ENCODE results near the gene TTLL12.
A peak's percentile ranks its signal among the peaks of the same experiment; 100 is the strongest.
"Not testable (repeated sequence)": the region's sequence is repeated elsewhere in the genome, so short reads cannot be mapped to it uniquely, and the experiment has no call there.

TTLL12 gene

DNA sequence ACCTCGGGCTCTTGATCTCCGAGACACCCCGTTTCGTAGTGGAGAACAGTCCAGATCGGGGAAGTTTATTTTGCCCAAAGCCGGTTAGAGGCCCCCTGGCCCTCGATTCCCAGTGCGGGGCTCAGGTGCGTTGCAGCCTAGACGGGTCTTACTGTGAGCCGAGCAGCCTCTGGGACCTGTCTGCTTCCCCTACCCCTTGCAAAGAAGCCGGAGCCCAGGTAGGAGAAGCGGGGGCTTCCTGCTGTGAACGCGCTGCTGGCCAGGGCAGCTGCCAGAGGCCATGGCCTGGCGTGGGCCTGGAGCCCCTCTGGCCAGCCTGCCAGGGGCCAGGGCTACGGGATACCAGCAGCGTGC is 35.0 kb downstream of the TTLL12 start:
- no peak for DNase-seq

DNA sequence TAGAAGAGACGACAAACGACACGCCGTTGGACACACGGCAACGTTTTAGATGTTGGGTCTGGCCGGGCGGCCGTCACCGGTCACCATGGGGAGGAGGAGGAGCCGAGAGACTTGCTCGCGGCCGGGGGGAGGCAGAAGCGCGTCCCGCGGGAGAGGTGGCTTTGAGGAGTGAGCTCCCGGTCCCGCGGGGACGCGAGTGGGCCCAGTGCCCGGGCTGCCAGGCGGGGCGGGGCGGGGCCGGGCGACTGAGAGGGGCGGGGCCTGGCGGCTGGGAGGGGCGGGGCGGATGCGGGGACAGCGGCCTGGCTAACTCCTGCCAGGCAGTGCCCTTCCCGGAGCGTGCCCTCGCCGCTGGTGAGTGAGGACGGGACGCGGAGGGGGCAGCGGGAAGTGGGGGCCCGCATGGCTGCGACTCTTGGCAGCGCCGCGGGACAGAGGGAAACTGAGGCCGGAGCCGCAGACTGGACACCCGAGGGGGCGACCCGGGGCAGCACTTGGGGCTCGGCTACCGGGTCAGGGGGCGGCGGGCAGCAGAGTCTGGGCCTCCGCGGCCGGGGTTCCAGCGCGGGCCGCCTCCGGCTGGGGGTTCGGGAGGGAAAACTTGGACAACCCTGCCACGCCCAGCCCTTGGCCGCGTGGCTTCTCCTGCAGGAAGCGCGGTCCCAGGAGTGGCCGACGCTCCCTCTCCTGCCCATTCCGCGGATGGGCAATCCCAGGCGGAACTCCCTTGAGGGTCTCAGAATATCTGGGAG is 35.5 kb downstream of the TTLL12 start, which contains the start of gene TSPO:
TSS of gene TSPO (plus strand) at position 309 of the 752 bp plus-strand sequence. CDS start 7,680 bp downstream, outside the sequence.
- DNase-seq = peak; percentile 60

GRCh38 chr22:43150731-43151206 is 36.2 kb downstream of the TTLL12 start:
- no peak for DNase-seq

DNA sequence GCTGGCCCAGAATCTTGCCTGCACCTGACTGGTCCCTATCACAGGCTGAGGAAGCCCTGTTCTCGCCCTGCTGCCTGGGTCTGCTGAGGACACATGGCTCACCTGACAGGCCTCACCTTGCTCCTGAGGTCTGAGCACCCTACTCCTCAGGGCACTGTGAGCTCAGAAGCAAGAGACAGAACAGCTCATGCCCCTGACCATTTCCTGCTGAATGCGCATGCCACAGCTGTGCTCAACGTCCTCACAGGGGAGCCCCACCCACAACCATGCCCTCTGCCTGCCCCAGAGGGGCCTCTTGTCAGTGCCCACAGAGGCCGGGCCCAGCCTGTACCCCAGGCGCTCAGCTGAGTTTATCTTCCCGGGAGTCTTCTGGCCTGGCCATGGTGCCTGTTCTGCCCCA is 38.4 kb downstream of the TTLL12 start:
- no peak for DNase-seq

GRCh38 chr22:43147821-43148220 is 39.1 kb downstream of the TTLL12 start:
- no peak for DNase-seq

GRCh38 chr22:43146332-43146731 is 40.6 kb downstream of the TTLL12 start:
- not testable (repeated sequence) for DNase-seq

GRCh38 chr22:43145371-43145770 is 41.6 kb downstream of the TTLL12 start:
- not testable (repeated sequence) for DNase-seq

DNA sequence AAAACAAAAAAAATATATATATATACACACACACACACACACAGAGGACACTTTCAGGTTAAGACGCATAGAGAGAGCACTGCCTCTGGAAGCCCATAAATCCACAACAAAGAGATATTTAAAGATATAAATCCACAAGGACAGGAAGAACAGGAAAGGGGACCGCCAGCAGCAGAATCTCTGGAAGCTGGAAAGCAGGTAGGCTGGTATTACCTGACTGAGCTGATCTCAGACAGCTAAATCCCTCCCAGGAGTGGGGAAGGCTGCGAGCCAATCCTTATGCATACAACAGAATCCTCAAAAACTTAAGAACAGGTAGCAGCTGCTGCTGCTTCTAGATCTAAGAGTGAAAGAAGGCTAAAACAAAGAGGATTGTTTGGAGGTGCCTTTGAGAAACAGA is 42.0 kb downstream of the TTLL12 start:
- no peak for DNase-seq

GRCh38 chr22:43142880-43143562 is 43.9 kb downstream of the TTLL12 start, which contains the start of gene MCAT:
Gene MCAT (minus strand): TSS chr22:43143398. CDS start chr22:43143348, 50 bp downstream.
- peak; percentile 74 for DNase-seq

GRCh38 chr22:43136801-43137200 is 50.1 kb downstream of the TTLL12 start:
- no peak for DNase-seq

- DNase-seq = peak; percentile 41
Observed at GRCh38 chr22:43136255-43136654, 50.7 kb downstream of the TTLL12 start.

DNA sequence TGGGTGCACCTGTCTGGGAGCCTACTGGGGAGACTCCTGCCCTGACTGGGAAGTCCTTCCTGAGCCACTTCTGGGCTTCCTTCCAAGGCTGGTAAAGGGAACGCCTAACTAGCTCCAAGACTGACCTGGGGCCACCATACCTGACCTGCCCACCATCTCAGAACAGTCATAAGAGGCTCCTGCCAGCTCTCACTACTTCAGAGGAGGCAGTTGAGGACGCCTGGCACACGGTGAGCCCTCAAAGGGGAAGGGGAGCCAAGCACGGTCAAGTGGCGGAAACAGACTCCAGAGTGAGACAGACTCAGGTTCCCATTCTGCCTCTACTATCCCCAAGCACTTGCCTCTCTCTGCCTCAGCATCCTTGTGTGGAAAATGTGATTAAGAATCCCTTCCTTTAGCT is 51.4 kb downstream of the TTLL12 start:
- DNase-seq = no peak

DNA sequence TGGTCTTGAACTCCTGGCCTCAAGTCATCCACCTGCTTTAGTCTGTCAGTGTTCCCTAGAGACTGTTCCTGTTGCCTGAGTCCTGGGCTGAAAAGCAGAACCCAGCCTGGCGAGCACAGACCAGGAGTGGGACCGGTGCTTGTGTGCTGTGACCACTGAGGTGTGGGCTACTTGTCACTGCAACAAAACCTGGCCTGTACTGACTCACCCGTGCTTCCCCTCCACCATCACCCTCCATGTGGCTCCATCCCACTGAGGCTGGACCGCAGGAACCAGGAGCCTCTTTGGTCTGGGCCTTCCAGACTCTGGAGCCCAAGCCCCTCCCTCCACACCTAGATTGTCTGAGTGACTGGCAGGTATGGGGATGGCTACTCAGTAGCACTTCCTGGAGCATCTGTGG is 52.4 kb downstream of the TTLL12 start:
- DNase-seq = no peak

DNA sequence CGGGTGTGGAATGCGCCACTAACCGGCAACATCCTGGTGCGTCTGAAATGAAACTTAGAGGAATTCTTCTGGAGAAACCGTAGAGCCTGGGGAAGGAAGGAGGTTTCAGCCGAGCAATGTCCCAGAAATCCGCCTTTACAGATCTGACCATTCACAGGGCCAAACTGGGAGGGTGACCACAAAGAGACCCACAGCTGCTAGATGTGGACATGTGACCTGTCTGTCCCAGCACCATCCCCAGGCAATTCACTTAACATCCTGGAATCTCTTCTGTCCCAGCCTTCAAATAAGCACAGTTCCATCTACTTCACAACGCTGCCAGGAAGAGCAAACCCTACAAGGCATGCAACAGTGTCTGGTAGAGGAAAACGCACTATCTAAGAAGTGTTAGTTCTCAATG is 53.5 kb downstream of the TTLL12 start:
- no peak for DNase-seq

DNA sequence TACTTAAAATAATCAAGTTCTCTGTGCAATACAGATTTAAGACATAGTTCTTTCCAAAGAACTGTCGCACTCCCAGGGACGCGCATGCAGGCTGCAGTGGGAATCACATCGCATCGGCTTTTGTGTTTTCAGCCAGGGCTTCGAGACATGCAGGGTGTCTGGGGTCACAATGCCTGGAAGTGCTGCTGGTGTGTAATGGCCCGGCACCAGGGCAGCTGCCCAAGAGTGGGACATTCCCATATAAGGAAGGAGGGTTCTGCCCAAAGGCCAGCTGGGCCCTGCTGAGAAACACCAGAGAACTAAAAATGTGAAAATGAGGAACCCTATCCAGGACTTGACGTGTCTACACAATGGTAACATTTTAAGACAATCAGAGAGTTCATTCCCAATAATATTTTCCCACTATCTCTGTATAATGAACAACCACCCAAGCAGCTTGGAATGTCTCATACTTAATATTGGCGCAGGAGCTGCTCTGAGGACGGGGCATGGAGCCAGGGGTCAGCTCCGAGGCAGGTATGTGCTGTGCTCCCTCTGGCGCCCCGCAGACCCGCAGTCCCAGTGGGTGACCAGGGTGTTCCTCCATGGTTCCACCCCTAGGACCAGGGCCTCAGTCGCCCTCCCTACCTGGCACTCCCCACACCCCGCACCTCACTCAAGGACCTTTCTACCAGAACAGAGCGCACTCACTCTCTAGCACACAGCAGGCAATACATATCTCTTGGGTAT is 55.0 kb downstream of the TTLL12 start:
- DNase-seq = no peak

DNA sequence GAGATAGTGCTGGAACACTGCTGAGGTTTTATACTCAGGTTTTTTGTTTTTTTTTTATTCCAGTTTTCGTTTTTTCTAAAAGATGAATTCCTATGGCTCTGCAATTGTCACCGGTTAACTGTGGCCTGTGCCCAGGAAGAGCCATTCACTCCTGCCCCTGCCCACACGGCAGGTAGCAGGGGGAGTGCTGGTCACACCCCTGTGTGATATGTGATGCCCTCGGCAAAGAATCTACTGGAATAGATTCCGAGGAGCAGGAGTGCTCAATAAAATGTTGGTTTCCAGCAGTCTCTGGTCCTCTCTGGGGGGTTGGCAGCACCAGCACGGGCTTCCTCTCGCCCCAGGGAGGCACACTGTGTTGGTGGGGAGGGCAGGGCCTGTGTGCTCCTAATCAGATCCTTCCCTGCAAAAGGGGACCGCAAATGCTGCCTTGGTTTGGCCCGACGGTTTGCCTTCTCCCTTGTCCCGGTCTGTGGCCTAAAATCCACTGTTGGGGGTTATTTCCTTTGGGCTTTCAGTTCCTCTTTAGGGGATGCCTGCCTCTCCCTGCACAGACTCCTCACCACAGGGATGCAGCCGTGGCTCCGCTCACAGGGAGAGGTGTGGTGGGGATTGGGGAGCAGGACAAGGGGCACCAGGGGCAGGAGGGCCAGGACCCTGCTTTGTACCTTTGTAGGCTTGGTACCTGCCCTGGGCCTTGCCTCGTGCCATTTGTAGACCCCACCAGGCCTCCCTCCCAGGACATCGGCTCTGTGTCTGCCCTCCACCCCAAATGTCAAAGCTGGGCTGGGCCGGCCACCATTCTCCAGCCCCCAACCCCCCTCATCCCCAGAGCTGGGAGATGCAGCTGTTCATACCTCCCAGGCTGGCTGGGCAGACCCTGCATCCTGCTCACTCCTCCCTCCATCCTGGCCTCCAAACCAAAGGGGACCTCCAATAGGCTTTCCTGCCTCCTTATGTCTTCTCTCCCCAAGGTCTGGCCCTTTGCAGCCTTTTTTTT is 57.2 kb downstream of the TTLL12 start:
- DNase-seq = no peak

DNA sequence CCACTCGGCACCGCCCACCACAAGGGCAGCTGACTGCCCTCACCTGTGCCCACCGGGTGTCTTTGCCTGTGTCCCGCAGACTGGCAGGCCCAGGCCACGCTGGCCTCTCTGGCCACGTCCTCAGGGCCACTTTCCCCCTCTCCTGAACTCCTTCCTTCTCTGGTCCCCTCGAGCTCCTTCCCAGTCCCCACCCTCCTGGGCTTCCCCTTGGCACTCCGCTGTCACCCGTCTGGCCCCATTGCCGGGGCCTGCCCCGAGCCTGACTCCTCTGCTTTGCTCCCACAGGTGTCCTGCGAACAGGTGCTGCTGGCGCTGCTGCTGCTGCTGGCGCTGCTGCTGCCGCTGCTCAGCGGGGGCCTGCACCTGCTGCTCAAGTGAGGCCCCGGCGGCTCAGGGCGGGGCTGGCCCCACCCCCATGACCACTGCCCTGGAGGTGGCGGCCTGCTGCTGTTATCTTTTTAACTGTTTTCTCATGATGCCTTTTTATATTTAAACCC is 58.0 kb downstream of the TTLL12 start:
- DNase-seq = no peak

- DNase-seq = no peak
Observed at GRCh38 chr22:43128116-43128515, 58.8 kb downstream of the TTLL12 start.

DNA sequence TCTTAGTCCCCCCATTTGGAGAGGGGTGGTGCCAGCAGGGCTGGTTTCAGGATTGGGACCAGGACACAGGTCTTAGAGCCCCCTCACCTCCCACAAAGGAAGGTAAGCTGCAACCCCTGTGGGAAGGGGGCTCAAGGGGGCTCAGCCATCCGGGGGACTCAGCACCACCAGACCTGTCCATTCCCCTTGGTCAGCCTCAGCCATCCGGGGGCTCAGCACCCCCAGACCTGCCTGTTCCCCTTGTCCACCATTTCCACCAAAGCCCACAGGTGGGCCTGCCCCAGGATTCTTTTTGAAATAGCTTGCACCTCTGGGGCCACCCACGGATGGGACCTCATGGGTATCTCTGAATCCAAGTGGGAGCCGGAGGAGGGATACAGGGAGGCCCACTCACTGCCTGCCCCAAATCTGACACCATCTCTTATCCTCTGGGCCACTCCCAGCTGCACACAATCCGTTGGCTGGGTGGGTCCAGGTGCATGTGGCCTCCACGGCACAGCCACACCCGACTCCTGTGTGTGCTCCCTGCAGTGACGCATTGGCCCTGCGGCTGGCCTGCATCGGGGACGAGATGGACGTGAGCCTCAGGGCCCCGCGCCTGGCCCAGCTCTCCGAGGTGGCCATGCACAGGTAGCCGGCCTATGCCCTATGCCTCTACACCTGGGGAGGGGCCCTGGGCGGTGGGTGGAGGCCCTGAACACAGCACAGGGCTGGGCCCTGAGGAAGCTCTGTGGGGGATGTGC is 59.6 kb downstream of the TTLL12 start:
- no peak for DNase-seq

GRCh38 chr22:43126501-43127165 is 60.3 kb downstream of the TTLL12 start:
- DNase-seq = no peak

Data from activated CD4-positive, alpha-beta T cell treated with anti-CD3 and anti-CD28 coated beads, Interleukin-2, amount 50 U/mL, for 1 hour (primary cell).